Measurements from ENCODE around the gene TSPAN14. TPM values are rescaled to one million over a fixed set of nuclear protein-coding genes. Genes with fewer than 3 reads are reported as not detected.

Gene TSPAN14
- total and polyA plus RNA-seq, 2 of the 8 experiments (the other 6 are each of a cell fraction or from before 2014, with no cell fraction given): 47.4 to 57.8 TPM

- Histone ChIP-seq H2BK5ac (ENCODE audit: low read depth, low read length) (no peak overlapping the region), H2BK15ac (ENCODE audit: low read length) (no peak overlapping the region), H2AK5ac (ENCODE audit: low read depth, low read length) (no peak overlapping the region), H4K8ac (ENCODE audit: extremely low read depth, insufficient read depth, low read length) (no peak overlapping the region), H4K91ac (replicated peaks; ENCODE audit: insufficient read length, low read length) (no peak overlapping the region), H3K4me1 (replicated peaks in 1 of 4; ENCODE audit: control insufficient read depth in 3 of 4, insufficient read depth in 4 of 4, low read length in 3 of 4) (peaks cover 2 to 23% (median 11%) of the 10 kb centered on the region in 4 experiments; a peak in 6 of 7 replicates), H3K27ac (ENCODE audit: low read depth, low read length) (no peak overlapping the region), H2BK12ac (ENCODE audit: low read depth, low read length) (no peak overlapping the region), H2AFZ (ENCODE audit: low read length) (no peak overlapping the region), H3K4ac (replicated peaks; ENCODE audit: insufficient read length, low read depth, low read length) (no peak overlapping the region), H3K27me3 (replicated peaks in 1 of 4; ENCODE audit: control insufficient read depth in 3 of 4, extremely low read depth in 1 of 4, insufficient read depth in 3 of 4, low read length in 3 of 4) (peaks cover 0 to 11% (median 4%) of the 10 kb centered on the region in 4 experiments; a peak in 4 of 7 replicates), H2BK120ac (replicated peaks; ENCODE audit: low read depth, low read length) (no peak overlapping the region), H3K36me3 (ENCODE audit: control insufficient read depth in 2 of 4, insufficient read depth in 4 of 4, low read length in 3 of 4) (peaks cover 0 to 3% (median 0%) of the 10 kb centered on the region in 4 experiments; a peak in 3 of 8 replicates), H4K20me1 (replicated peaks in 1 of 2; ENCODE audit: control insufficient read depth in 1 of 2, insufficient read depth in 2 of 2, low read length in 2 of 2) (peaks cover 26 to 45% of the 10 kb centered on the region in 2 experiments), H3K9ac (replicated peaks in 1 of 4; ENCODE audit: extremely low read depth in 1 of 4, low read depth in 3 of 4, low read length in 3 of 4) (no peak overlapping the region), H2BK20ac (ENCODE audit: low read length) (no peak overlapping the region), H3K4me3 (ENCODE audit: extremely low read depth in 1 of 4, insufficient read depth in 2 of 4, low read depth in 3 of 4, low read length in 4 of 4) (no peak overlapping the region), H3K23me2 (ENCODE audit: low read depth, low read length) (no peaks in the 10 kb centered on the region), H3K79me2 (ENCODE audit: control insufficient read depth in 1 of 2, insufficient read depth in 2 of 2, low read length in 2 of 2) (peaks cover 0 to 84% of the 10 kb centered on the region in 2 experiments), H3K56ac (replicated peaks; ENCODE audit: insufficient read length, low read depth, low read length) (no peak overlapping the region), H3K79me1 (ENCODE audit: low read depth, low read length) (peaks cover 11% of the 10 kb centered on the region), H3K23ac (ENCODE audit: insufficient read length) (no peak overlapping the region), H3K4me2 (ENCODE audit: insufficient read depth in 1 of 2, low read depth in 2 of 2, low read length in 2 of 2) (no peak overlapping the region), H3K9me3 (ENCODE audit: insufficient read depth in 2 of 2, low read depth in 1 of 2, low read length in 1 of 2) (no peaks in the 10 kb centered on the region), H3K14ac (ENCODE audit: insufficient read length) (no peak overlapping the region), H3K18ac (ENCODE audit: extremely low read depth, low read length) (no peak overlapping the region), H4K5ac (ENCODE audit: insufficient read length, low read depth, low read length) (no peak overlapping the region)
- DNase-seq (ENCODE audit: low read depth in 1 of 2, low spot score in 2 of 2) (no peak), FAIRE-seq (no peak)
- ChIA-PET POLR2A (ENCODE audit: partially characterized antibody) (interaction anchor here (0.9 kb wide), 1 partner anchor 10 kb away, joined by 3 read pairs; no protein-coding TSS in a partner anchor), CTCF (ENCODE audit: partially characterized antibody) (interaction anchor here (0.7 to 38.4 kb wide), 5 partner anchors 14 to 1064 kb away, joined by 3 to 1263 read pairs (median 7); partner anchors contain the start of gene TSPAN14)
- 84% methylated on average over 3 of the region's 3 CpGs; no CpG with 5 or more reads in 1 of the 2 experiments for WGBS, 2 experiments (ENCODE audit: extremely low coverage in 1 of 2, insufficient coverage in 1 of 2, insufficient read length in 1 of 2, insufficient replicate concordance in 2 of 2, low coverage in 1 of 2, low lambda C conversion rate in 2 of 2, missing lambda C conversion rate in 1 of 2)
- TF ChIP-seq SIRT6 (IDR thresholded peaks at IDR 0.05; ENCODE audit: low read length) (no peak), SIN3A (conservative IDR thresholded peaks at IDR 0.05 in 1 of 2, IDR thresholded peaks at IDR 0.05 in 1 of 2; ENCODE audit: low read depth in 1 of 2, low read length in 2 of 2) (no peak), SAP30 (IDR thresholded peaks at IDR 0.05; ENCODE audit: insufficient read depth, insufficient replicate concordance, low read length) (no peak), KDM1A (IDR thresholded peaks at IDR 0.05; ENCODE audit: borderline replicate concordance, low read length) (no peak), YY1 (IDR thresholded peaks at IDR 0.05; ENCODE audit: low read depth, low read length) (no peak), TAF7 (optimal IDR thresholded peaks at IDR 0.05; ENCODE audit: borderline replicate concordance, low read depth, low read length) (no peak), FOSL1 (IDR thresholded peaks at IDR 0.05; ENCODE audit: insufficient read depth, low read depth, low read length) (no peak), ASH2L (IDR thresholded peaks at IDR 0.05; ENCODE audit: low read length) (no peak), TBP (IDR thresholded peaks at IDR 0.05; ENCODE audit: low read depth, low read length) (no peak)
- TF ChIP-seq, protein P1, sequence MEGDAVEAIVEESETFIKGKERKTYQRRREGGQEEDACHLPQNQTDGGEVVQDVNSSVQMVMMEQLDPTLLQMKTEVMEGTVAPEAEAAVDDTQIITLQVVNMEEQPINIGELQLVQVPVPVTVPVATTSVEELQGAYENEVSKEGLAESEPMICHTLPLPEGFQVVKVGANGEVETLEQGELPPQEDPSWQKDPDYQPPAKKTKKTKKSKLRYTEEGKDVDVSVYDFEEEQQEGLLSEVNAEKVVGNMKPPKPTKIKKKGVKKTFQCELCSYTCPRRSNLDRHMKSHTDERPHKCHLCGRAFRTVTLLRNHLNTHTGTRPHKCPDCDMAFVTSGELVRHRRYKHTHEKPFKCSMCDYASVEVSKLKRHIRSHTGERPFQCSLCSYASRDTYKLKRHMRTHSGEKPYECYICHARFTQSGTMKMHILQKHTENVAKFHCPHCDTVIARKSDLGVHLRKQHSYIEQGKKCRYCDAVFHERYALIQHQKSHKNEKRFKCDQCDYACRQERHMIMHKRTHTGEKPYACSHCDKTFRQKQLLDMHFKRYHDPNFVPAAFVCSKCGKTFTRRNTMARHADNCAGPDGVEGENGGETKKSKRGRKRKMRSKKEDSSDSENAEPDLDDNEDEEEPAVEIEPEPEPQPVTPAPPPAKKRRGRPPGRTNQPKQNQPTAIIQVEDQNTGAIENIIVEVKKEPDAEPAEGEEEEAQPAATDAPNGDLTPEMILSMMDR (IDR thresholded peaks at IDR 0.05; ENCODE audit: control extremely low read depth in 1 of 3, insufficient read depth in 1 of 3, low read depth in 1 of 3, low read length in 3 of 3): no peak
Observed at GRCh38 chr10:80473096-80473657, 19.1 kb downstream of the TSPAN14 start.
